B cell (primary cell): Measurements from ENCODE around the gene PSME3.

Source experiments
- EZH2 ChIP-seq: IDR thresholded peaks from 2 replicates; pipeline ENCODE4 v1.6.1; 2012; ENCODE audit warnings: borderline replicate concordance, low read depth, mild to moderate bottlenecking, moderate library complexity, low read length; ENCODE audit not compliant: insufficient read depth, poor library complexity, severe bottlenecking
- TF ChIP-seq, protein P1 (sequence below): fragments of 200-600 bp; IDR thresholded peaks from one replicate; pipeline ENCODE4 v1.8.0; 2022; ENCODE audit warnings: antibody characterized with exemption, mild to moderate bottlenecking

DNA sequence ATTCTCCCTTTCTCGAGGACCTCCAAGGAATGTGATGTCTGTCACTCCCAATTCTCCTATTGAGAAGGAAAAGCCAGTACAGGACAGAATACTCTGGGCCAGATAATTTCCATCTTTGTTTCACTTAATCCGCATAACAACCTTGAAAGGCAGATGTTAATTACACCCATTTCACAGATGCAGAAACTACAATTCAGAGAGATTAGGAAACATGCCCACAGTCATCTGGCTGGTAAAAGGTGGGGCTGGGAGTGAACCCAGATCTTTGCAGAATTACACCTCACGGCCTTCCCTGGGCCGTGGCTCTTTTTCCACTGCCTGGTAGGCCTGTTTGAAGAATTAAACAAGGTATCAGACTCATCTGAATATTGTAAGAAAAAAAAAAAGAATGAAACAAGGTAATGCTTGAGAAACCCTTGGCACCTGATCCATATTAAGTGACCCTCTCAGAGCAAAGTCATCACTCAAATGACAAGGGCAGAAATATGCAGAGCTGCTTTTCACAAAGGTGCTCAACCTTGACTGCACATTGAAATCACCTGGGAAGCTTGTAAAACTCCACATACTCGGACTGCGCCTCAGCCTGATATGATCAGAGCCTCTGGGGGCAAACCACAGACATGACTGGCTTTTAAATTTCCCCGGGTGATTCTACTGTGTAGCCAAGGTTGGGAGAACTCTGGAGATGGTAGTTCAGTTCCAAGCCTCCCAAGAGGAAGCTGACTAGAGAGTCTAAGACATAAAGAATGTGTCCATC lies 50.8 kb downstream of the PSME3 start:
- TF ChIP-seq, protein P1, sequence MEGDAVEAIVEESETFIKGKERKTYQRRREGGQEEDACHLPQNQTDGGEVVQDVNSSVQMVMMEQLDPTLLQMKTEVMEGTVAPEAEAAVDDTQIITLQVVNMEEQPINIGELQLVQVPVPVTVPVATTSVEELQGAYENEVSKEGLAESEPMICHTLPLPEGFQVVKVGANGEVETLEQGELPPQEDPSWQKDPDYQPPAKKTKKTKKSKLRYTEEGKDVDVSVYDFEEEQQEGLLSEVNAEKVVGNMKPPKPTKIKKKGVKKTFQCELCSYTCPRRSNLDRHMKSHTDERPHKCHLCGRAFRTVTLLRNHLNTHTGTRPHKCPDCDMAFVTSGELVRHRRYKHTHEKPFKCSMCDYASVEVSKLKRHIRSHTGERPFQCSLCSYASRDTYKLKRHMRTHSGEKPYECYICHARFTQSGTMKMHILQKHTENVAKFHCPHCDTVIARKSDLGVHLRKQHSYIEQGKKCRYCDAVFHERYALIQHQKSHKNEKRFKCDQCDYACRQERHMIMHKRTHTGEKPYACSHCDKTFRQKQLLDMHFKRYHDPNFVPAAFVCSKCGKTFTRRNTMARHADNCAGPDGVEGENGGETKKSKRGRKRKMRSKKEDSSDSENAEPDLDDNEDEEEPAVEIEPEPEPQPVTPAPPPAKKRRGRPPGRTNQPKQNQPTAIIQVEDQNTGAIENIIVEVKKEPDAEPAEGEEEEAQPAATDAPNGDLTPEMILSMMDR, result no peak
- no peak for TF ChIP-seq EZH2
